CD4-positive, alpha-beta memory T cell (primary cell): ENCODE results near the gene SH3BP5L. TPM values are rescaled to one million over a fixed set of nuclear protein-coding genes. Genes with fewer than 3 reads are reported as not detected.
A peak's percentile ranks its signal among the peaks of the same experiment; 100 is the strongest.
"Not testable (repeated sequence)": the region's sequence is repeated elsewhere in the genome, so short reads cannot be mapped to it uniquely, and the experiment has no call there.

ENCODE experiments used
- CTCF ChIA-PET: fragments of 350-600 bp; sonication (Branson Sonifier 250); formaldehyde crosslinking; loops from one replicate; lab custom pipeline; 2021; ENCODE audit warnings: inconsistent platforms; ENCODE audit not compliant: partially characterized antibody; lab: Charles Lee
- POLR2A ChIA-PET: fragments of 350-600 bp; sonication (Branson Sonifier 250); formaldehyde crosslinking; loops from one replicate; lab custom pipeline; 2021; ENCODE audit not compliant: partially characterized antibody; lab: Charles Lee
- DNase-seq, 5 donors: peaks; one replicate each; pipeline versions ENCODE4 v3.0.0 to v3.0.0-alpha.2; 2020 to 2022; ENCODE audit warnings: mixed read lengths in 1 of 5
- H3K27ac ChIP-seq: one replicate; pipeline ENCODE4 v1.7.0; 2013; ENCODE audit warnings: low read depth, low read length
- H3K27me3 ChIP-seq: 2 replicates; pipeline ENCODE4 v1.7.0; 2013; ENCODE audit warnings: mild to moderate bottlenecking, low read length, moderate library complexity; ENCODE audit not compliant: insufficient read depth
- H3K36me3 ChIP-seq: 2 replicates; pipeline ENCODE4 v1.7.0; 2013; ENCODE audit warnings: mild to moderate bottlenecking, low read length, moderate library complexity; ENCODE audit not compliant: insufficient read depth
- H3K4me1 ChIP-seq: 2 replicates; pipeline ENCODE4 v1.7.0; 2013; ENCODE audit warnings: mild to moderate bottlenecking, low read length, moderate library complexity; ENCODE audit not compliant: insufficient read depth
- H3K4me3 ChIP-seq, 2 donors: one replicate each; pipeline ENCODE4 v1.7.0; 2013; ENCODE audit warnings: low read length in 2 of 2, mild to moderate bottlenecking in 1 of 2
- H3K9me3 ChIP-seq, 2 donors: one replicate each; pipeline ENCODE4 v1.7.0; 2013; ENCODE audit warnings: low read length in 2 of 2, control low read depth in 1 of 2; ENCODE audit not compliant: control insufficient read depth in 1 of 2
- H3K27ac Mint-ChIP-seq, 7 donors: one replicate each; pipeline ENCODE4 v1.8.0; 2020 to 2021; ENCODE audit warnings: mixed read lengths in 7 of 7, mild to moderate bottlenecking in 6 of 7, inconsistent platforms in 3 of 7, moderate library complexity in 3 of 7
- H3K27me3 Mint-ChIP-seq, 2 donors: one replicate each; pipeline ENCODE4 v1.8.0; 2020 to 2021; ENCODE audit warnings: mixed read lengths in 2 of 2
- H3K36me3 Mint-ChIP-seq, 2 donors: one replicate each; pipeline ENCODE4 v1.8.0; 2020 to 2021; ENCODE audit warnings: mixed read lengths in 2 of 2, inconsistent platforms in 1 of 2, mild to moderate bottlenecking in 1 of 2
- H3K4me1 Mint-ChIP-seq, 4 donors: one replicate each; pipeline ENCODE4 v1.8.0; 2020 to 2021; ENCODE audit warnings: mixed read lengths in 4 of 4, mild to moderate bottlenecking in 1 of 4
- H3K4me3 Mint-ChIP-seq, 8 donors: one replicate each; pipeline ENCODE4 v1.8.0; 2020 to 2021; ENCODE audit warnings: mixed read lengths in 8 of 8, mild to moderate bottlenecking in 7 of 8, moderate library complexity in 6 of 8, inconsistent platforms in 3 of 8
- H3K9me3 Mint-ChIP-seq, 8 donors: one replicate each; pipeline ENCODE4 v1.8.0; 2020 to 2021; ENCODE audit warnings: mixed read lengths in 8 of 8, mild to moderate bottlenecking in 5 of 8, inconsistent platforms in 3 of 8, moderate library complexity in 1 of 8
- intact Hi-C: fragments of 100-400 bp; cut with micrococcal nuclease; formaldehyde crosslinking; loops from one replicate; pipeline ENCODE4 v1.15.1; 2023
- polyA plus RNA-seq, 2 donors: library from polyadenylated mRNA; unstranded; fragments of 300-500 nt; fragmentation: Illumina TruSeq; gene quantifications; one replicate each; pipeline ENCODE4 v1.2.3, GENCODE V29; 2021
- total RNA-seq, 2 experiments: library from RNA; stranded (reverse); gene quantifications; one replicate each; pipeline ENCODE4 v1.2.3, GENCODE V29; 2021

SH3BP5L gene
- total and polyA plus RNA-seq, 4 experiments from 2014 or later = 0.77 to 43.4 (median 22.7) TPM

DNA sequence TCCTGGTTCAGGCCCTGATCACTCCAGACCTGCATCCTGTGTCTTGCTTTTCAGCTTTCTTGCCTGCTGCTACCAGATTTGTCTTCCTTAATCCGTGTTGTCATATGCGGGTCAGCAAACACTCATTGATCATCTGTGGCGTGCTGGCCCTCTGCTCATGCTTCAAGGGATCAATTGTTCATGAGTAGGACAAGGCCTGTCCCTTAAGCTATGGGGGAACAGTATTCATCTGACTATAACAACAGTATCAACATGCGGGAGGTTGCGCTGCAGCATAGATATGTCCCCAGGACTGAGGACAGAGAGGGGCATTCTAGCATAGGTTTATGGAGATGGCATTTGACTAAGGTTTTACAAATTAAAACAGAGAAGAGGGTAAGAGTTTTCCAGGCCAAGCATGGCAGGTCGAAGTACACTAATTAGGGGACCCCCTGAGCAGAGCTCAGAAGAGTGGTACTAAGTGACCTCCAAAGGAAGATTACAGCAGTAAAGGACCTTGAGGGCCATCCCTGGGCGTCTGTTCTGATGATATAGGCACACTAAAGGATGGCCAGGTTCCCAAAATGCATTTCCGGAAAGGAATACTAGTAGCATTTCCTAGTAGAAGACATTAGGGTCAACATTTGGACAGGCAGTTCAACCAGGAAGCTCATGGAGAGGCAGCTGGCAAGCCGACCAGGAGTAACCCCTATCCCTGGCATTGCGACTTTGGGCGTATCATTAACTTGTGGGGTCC is 11.5 kb upstream of the SH3BP5L start:
- H3K27me3 ChIP-seq = no peaks in the 10 kb centered on the region
- H3K9me3 Mint-ChIP-seq = no peaks in the 10 kb centered on the region
- H3K4me3 ChIP-seq = peak overlapping the region; percentile 64 to 87
- intact Hi-C loops = no loop called here
- peak overlapping the region; percentile 97 for H3K27ac ChIP-seq
- CTCF ChIA-PET = interaction anchor here (4.3 to 4.9 kb wide), 2 partner anchors 10 to 22 kb away, joined by 54 to 58 read pairs; partner anchors contain the start of genes SH3BP5L and ZNF692
- no peak overlapping the region for H3K4me3 Mint-ChIP-seq
- no peak for DNase-seq
- H3K4me1 ChIP-seq = peaks cover 36% of the 10 kb centered on the region
- no peaks in the 10 kb centered on the region for H3K9me3 ChIP-seq
- peaks cover 0 to 4% of the 10 kb centered on the region in 2 donors for H3K36me3 Mint-ChIP-seq
- H3K27ac Mint-ChIP-seq = peak overlapping the region in 3 of 7 donors; percentile 88 to 92 (median 90)
- no peaks in the 10 kb centered on the region for H3K36me3 ChIP-seq
- H3K27me3 Mint-ChIP-seq = peaks cover 3 to 4% of the 10 kb centered on the region in 2 donors
- peaks cover 13 to 33% (median 24%) of the 10 kb centered on the region in 4 donors for H3K4me1 Mint-ChIP-seq
- POLR2A ChIA-PET = interaction anchor here (0.8 to 7.0 kb wide), 9 partner anchors 10 to 70 kb away, joined by 3 to 210 read pairs (median 5); partner anchors contain the start of genes PGBD2, SH3BP5L and ZNF692

DNA sequence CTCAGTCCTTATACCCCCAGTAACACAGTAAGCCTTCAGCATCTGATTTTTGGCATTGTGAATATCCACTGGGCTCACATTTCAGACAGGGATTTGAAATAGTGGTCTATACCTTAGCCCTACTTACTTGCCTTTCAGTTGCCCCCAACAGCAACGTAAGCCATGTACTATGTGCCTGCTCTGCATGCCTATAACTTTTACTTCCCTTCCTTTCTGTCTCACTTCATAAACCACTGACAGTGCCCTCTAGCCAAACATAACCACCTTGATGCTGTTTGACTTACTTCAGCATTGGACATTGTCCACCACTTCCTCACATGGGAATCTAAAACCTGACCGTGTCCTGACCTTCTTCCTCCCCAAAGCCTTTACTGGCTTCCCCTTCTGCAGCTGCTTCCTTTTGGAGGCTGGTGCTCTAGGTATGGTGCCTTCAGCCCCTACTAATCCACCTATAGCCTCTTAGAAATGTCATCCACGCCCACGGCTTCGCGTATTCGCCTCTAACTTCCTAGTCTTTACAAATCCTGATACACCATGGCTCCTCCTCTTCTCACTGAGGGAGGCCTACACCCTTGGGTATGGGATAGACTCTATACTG is 8.7 kb upstream of the SH3BP5L start:
- H3K4me1 Mint-ChIP-seq = peaks cover 4 to 8% (median 6%) of the 10 kb centered on the region in 4 donors
- Histone ChIP-seq H3K4me3 (no peak overlapping the region), H3K9me3 (no peaks in the 10 kb centered on the region), H3K27ac (no peak overlapping the region), H3K4me1 (peaks cover 14% of the 10 kb centered on the region), H3K27me3 (no peaks in the 10 kb centered on the region), H3K36me3 (no peaks in the 10 kb centered on the region)
- DNase-seq = no peak
- peaks cover 0 to 4% of the 10 kb centered on the region in 2 donors for H3K36me3 Mint-ChIP-seq
- peaks cover 3 to 4% of the 10 kb centered on the region in 2 donors for H3K27me3 Mint-ChIP-seq
- POLR2A ChIA-PET = interaction anchor here (1.4 kb wide), 1 partner anchor 25 kb away, joined by 7 read pairs; the partner anchor contains the start of gene ZNF692
- no peaks in the 10 kb centered on the region for H3K9me3 Mint-ChIP-seq
- H3K4me3 Mint-ChIP-seq = no peak overlapping the region
- CTCF ChIA-PET = no interaction called here
- intact Hi-C loops = no loop called here
- H3K27ac Mint-ChIP-seq = no peak overlapping the region

GRCh38 chr1:248831842-248832241 is 6.1 kb upstream of the SH3BP5L start:
- H3K4me1 Mint-ChIP-seq = peaks cover under 1 to 8% (median 2%) of the 10 kb centered on the region in 4 donors
- no peaks in the 10 kb centered on the region for H3K9me3 ChIP-seq
- H3K27me3 Mint-ChIP-seq = peaks cover 4% of the 10 kb centered on the region in 2 donors
- no peaks in the 10 kb centered on the region for H3K36me3 ChIP-seq
- H3K9me3 Mint-ChIP-seq = no peaks in the 10 kb centered on the region
- ChIA-PET CTCF (no interaction called here), POLR2A (no interaction called here)
- no peaks in the 10 kb centered on the region for H3K36me3 Mint-ChIP-seq
- no peak overlapping the region for H3K27ac ChIP-seq
- H3K4me3 ChIP-seq = no peak overlapping the region
- intact Hi-C loops = no loop called here
- no peak for DNase-seq
- no peak overlapping the region for H3K27ac Mint-ChIP-seq
- peaks cover 7% of the 10 kb centered on the region for H3K4me1 ChIP-seq
- H3K27me3 ChIP-seq = no peaks in the 10 kb centered on the region
- H3K4me3 Mint-ChIP-seq = no peak overlapping the region

GRCh38 chr1:248830718-248831017 is 5.0 kb upstream of the SH3BP5L start:
- H3K27me3 Mint-ChIP-seq, H3K4me3 ChIP-seq, CTCF ChIA-PET, H3K4me3 Mint-ChIP-seq, POLR2A ChIA-PET, DNase-seq, H3K27ac Mint-ChIP-seq, H3K36me3 Mint-ChIP-seq, H3K9me3 ChIP-seq, H3K27me3 ChIP-seq, H3K9me3 Mint-ChIP-seq, intact Hi-C loops, H3K27ac ChIP-seq, H3K36me3 ChIP-seq: not testable (repeated sequence)
- H3K4me1 Mint-ChIP-seq = peaks cover 5 to 14% (median 11%) of the 10 kb centered on the region in 4 donors
- H3K4me1 ChIP-seq = peaks cover 10% of the 10 kb centered on the region

- Mint-ChIP-seq H3K4me3 (no peak overlapping the region), H3K4me1 (peaks cover 18 to 33% (median 28%) of the 10 kb centered on the region in 4 donors), H3K27ac (peak overlapping the region in 4 of 7 donors; percentile 43 to 87 (median 54)), H3K36me3 (peaks cover 0 to 21% of the 10 kb centered on the region in 2 donors), H3K9me3 (peaks cover 0 to 4% (median 0%) of the 10 kb centered on the region in 8 donors), H3K27me3 (peaks cover 4% of the 10 kb centered on the region in 2 donors)
- ChIA-PET CTCF (interaction anchor here (0.9 to 4.7 kb wide), 4 partner anchors 9 to 95 kb away, joined by 3 to 58 read pairs (median 4); partner anchors contain the start of gene ZNF672), POLR2A (interaction anchor here (1.3 to 5.9 kb wide), 4 partner anchors 9 to 33 kb away, joined by 3 to 154 read pairs (median 42); partner anchors contain the start of genes ZNF672 and ZNF692)
- intact Hi-C loops = no loop called here
- no peak for DNase-seq
- Histone ChIP-seq H3K36me3 (peaks cover 8% of the 10 kb centered on the region), H3K27ac (no peak overlapping the region), H3K4me3 (no peak overlapping the region), H3K27me3 (no peaks in the 10 kb centered on the region), H3K4me1 (peaks cover 26% of the 10 kb centered on the region), H3K9me3 (no peaks in the 10 kb centered on the region)
Measured at GRCh38 chr1:248828845-248829244, 3.1 kb upstream of the SH3BP5L start.

DNA sequence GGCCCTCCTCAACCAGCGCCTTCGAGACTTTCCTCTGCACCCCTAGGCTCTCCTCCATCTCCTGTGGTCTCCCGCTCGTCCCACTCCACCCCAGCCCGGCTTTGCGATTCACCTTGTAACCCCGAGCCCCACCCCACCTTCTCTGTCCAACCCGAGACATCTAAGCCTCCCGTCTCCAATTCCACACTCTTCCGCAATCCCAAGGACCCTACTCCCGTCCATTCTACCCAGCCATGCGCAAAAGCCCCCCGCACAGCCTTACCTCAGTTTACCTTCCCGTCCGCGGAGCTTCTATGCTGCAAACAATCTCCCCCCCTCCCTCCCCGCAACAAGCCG is 174 bp downstream of the SH3BP5L start:
- no peaks in the 10 kb centered on the region for H3K27me3 ChIP-seq
- CTCF ChIA-PET = interaction anchor here (0.9 to 4.7 kb wide), 9 partner anchors 12 to 101 kb away, joined by 3 to 58 read pairs (median 4); partner anchors contain the start of genes PGBD2, ZNF672 and ZNF692
- peaks cover 8 to 50% of the 10 kb centered on the region in 2 donors for H3K36me3 Mint-ChIP-seq
- H3K4me3 Mint-ChIP-seq = peak overlapping the region; percentile 94 to 100 (median 97)
- intact Hi-C loops = no loop called here
- H3K9me3 ChIP-seq = no peaks in the 10 kb centered on the region
- H3K9me3 Mint-ChIP-seq = peaks cover 0 to 4% (median 0%) of the 10 kb centered on the region in 8 donors
- peaks cover 41 to 66% (median 56%) of the 10 kb centered on the region in 4 donors for H3K4me1 Mint-ChIP-seq
- H3K4me1 ChIP-seq = peaks cover 58% of the 10 kb centered on the region
- H3K27ac Mint-ChIP-seq = peak overlapping the region; percentile 93 to 100 (median 99)
- peaks cover 21% of the 10 kb centered on the region for H3K36me3 ChIP-seq
- H3K4me3 ChIP-seq = peak overlapping the region; percentile 97 to 99
- peak overlapping the region; percentile 91 for H3K27ac ChIP-seq
- DNase-seq = no peak
- POLR2A ChIA-PET = interaction anchor here (0.9 to 5.9 kb wide), 9 partner anchors 9 to 83 kb away, joined by 3 to 154 read pairs (median 23); partner anchors contain the start of genes PGBD2, ZNF672 and ZNF692
- H3K27me3 Mint-ChIP-seq = peaks cover 0 to 1% of the 10 kb centered on the region in 2 donors
